GM23248 (cell line): ENCODE measurements around the gene POLN. TPM values are rescaled to one million over a fixed set of nuclear protein-coding genes. Genes with fewer than 3 reads are reported as not detected.

Source experiments
- DNase-seq: peaks from one replicate; pipeline ENCODE4 v3.0.0-alpha.2; 2015
- H2AFZ ChIP-seq: fragments of 200-600 bp; sonication (generic); 2 replicates; pipeline ENCODE4 v1.6.1; 2016; ENCODE audit warnings: antibody characterized with exemption
- H3F3A ChIP-seq: fragments of 200-600 bp; sonication (generic); 2 replicates; pipeline ENCODE4 v1.6.1; 2016; ENCODE audit warnings: mild to moderate bottlenecking, antibody characterized with exemption, mixed run types; ENCODE audit not compliant: insufficient read depth
- H3K27ac ChIP-seq: fragments of 200-600 bp; sonication (generic); 2 replicates; pipeline ENCODE4 v1.5.1; 2016; ENCODE audit warnings: mild to moderate bottlenecking
- H3K27me3 ChIP-seq: fragments of 200-600 bp; sonication (generic); replicated peaks from 2 replicates; pipeline ENCODE4 v1.6.1; 2016; ENCODE audit warnings: mild to moderate bottlenecking; ENCODE audit not compliant: insufficient read depth
- H3K36me3 ChIP-seq: fragments of 200-600 bp; sonication (generic); 2 replicates; pipeline ENCODE4 v1.6.1; 2016; ENCODE audit warnings: low read depth, mild to moderate bottlenecking
- H3K4me1 ChIP-seq: fragments of 200-600 bp; sonication (generic); 2 replicates; pipeline ENCODE4 v1.6.1; 2016; ENCODE audit warnings: mild to moderate bottlenecking; ENCODE audit not compliant: insufficient read depth
- H3K4me2 ChIP-seq: fragments of 200-600 bp; sonication (generic); one replicate; pipeline ENCODE4 v1.6.1; 2016; ENCODE audit warnings: mild to moderate bottlenecking; ENCODE audit not compliant: unreplicated experiment
- H3K4me3 ChIP-seq: fragments of 200-600 bp; sonication (generic); 2 replicates; pipeline ENCODE4 v1.5.1; 2016; ENCODE audit warnings: mild to moderate bottlenecking
- H3K79me2 ChIP-seq: fragments of 200-600 bp; sonication (generic); 2 replicates; pipeline ENCODE4 v1.6.1; 2016; ENCODE audit warnings: mild to moderate bottlenecking; ENCODE audit not compliant: insufficient read depth
- H3K9ac ChIP-seq: fragments of 200-600 bp; sonication (generic); 2 replicates; pipeline ENCODE4 v1.6.1; 2016; ENCODE audit warnings: mild to moderate bottlenecking
- H3K9me2 ChIP-seq: fragments of 200-600 bp; sonication (generic); 2 replicates; pipeline ENCODE4 v1.6.1; 2016; ENCODE audit warnings: mixed run types, mild to moderate bottlenecking, moderate library complexity; ENCODE audit not compliant: insufficient read depth
- H3K9me3 ChIP-seq: fragments of 200-600 bp; sonication (generic); one replicate; pipeline ENCODE4 v1.6.1; 2017; ENCODE audit warnings: low read depth
- H4K20me1 ChIP-seq: fragments of 200-600 bp; sonication (generic); 2 replicates; pipeline ENCODE4 v1.6.0; 2016; ENCODE audit not compliant: insufficient read depth
- EZH2 ChIP-seq: fragments of 200-600 bp; sonication (generic); IDR thresholded peaks from 2 replicates; pipeline ENCODE4 v1.6.1; 2018; ENCODE audit warnings: antibody characterized with exemption, mild to moderate bottlenecking; ENCODE audit not compliant: insufficient read depth, poor library complexity, severe bottlenecking
- EZH2phosphoT487 ChIP-seq: fragments of 200-600 bp; sonication (generic); IDR thresholded peaks from 2 replicates; pipeline ENCODE4 v1.6.1; 2018; ENCODE audit warnings: antibody characterized with exemption, moderate library complexity, mild to moderate bottlenecking, low read depth; ENCODE audit not compliant: insufficient read depth
- WGBS, 2 experiments: methylation state at CpG; one replicate each; pipeline ENCODE4 v1.1.6; 2015 to 2017; ENCODE audit warnings: low lambda C conversion rate in 2 of 2, low coverage in 1 of 2; ENCODE audit errors: missing lambda C conversion rate in 2 of 2; 5-methylcytosine and 5-hydroxymethylcytosine counted together
- in situ Hi-C: fragments of 300-500 bp; cut with MboI; formaldehyde crosslinking; loops from 2 replicates; pipeline ENCODE4 v1.15.0; 2020
- polyA plus RNA-seq: library from polyadenylated mRNA; unstranded; fragments of >200 nt; fragmentation: Nextera tagmentation; extraction: Ambion mirVana; gene quantifications from 2 replicates; pipeline ENCODE4 v1.2.1, GENCODE V29; 2016
- total RNA-seq: library from RNA; depleted of rRNA; stranded (reverse); fragments of >200 nt; shearing (Covaris generic); gene quantifications from 2 replicates; pipeline ENCODE4 v1.2.3, GENCODE V29; 2014

Gene POLN
- total and polyA plus RNA-seq, 2 experiments from 2014 or later = 1.6 to 3.9 TPM

DNA sequence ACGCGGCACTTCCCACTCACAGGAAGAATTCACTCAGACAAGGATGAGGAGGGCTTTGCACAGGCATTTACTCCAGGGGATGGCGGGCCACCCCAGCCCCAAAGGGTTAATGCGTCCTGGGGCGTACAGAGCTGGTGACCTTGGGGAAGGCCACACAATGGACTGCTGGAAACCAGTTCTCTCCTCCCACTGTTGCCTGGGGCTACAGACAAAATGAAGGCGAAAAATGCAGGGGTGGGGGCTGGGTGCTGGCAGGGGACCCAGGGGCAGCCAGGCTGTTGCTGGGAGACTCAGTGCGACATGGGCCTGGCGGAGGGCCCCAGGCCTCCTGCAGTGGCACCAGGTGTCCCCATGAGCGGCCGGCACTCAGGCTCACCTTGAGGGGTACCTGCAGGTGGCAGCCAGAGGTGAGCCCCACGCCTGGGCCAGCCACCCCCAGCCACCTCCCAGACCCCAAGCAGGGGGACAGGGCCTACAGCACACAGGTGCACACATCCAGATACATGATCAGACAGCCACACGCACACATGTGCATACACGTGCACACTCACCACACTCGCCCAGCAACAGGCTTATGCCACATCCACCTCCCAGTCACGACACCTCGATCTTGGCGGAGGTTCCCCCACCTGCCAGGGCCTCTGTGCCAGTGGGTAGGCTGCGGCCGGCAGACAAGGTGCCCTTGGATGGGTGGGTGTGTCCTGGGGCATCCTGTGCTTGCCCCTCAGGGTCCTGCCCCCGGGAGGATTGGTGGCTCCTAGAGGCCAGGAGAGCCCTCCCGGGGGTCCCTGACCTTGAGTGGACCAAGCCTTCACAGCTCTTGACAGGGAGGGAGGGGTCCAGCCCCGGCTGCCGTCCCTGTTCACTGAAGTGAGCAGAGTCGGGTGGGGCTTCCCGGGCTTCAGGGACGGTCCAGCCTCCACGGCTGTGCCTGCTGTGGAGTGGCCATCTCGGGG lies 169.7 kb downstream of the POLN start:
- H3K27me3 ChIP-seq = no peaks in the 10 kb centered on the region
- WGBS, 2 experiments = 50 to 54% methylated on average over 24 to 25 of the region's 28 CpGs
- H2AFZ ChIP-seq = no peak overlapping the region
- no peak overlapping the region for H3K9ac ChIP-seq
- no peaks in the 10 kb centered on the region for H3K4me1 ChIP-seq
- no peaks in the 10 kb centered on the region for H3K9me3 ChIP-seq
- in situ Hi-C loops = no loop called here
- no peak overlapping the region for H3K4me3 ChIP-seq
- H3F3A ChIP-seq = no peaks in the 10 kb centered on the region
- H3K4me2 ChIP-seq = no peak overlapping the region
- no peak overlapping the region for H3K27ac ChIP-seq
- no peaks in the 10 kb centered on the region for H3K79me2 ChIP-seq
- no peak for TF ChIP-seq EZH2phosphoT487
- no peak for TF ChIP-seq EZH2
- H4K20me1 ChIP-seq = no peaks in the 10 kb centered on the region; the same call in 1 of the 2 replicates
- no peaks in the 10 kb centered on the region for H3K36me3 ChIP-seq
- no peaks in the 10 kb centered on the region for H3K9me2 ChIP-seq
- no peak for DNase-seq

DNA sequence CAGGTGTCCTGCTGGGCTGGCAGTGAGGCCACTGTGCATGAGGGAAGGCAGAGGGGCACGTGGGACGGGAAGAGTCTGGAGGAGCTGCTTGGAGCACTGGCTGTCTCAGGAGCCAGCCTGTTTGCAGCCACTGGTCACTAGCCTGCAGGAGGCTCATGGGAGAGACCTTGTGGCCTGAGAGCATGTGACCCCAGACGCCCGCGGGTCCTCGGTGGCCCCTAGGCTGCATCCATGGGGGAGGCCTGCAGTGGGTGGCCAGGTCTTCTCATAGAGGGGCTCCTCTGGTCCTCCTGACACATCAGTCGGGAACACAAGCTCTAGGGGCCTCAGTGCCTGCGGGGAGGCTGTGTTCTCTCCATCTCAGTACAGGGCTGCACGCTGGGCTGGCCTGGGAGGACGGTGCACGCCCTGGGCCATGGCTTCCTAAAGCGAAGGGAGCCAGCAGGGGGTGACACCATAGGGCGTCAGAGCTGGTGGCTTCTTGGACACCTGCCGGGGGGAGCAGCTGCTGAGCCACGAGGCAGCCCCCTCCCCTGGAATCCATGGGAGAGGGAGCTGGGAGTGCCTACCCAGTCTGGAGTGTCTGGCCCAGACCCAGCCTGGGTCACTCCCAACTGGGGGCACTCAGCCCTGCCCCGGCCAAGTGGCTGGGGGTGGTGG lies 170.5 kb downstream of the POLN start:
- no peak for DNase-seq
- Histone ChIP-seq H3K4me2 (no peak overlapping the region), H4K20me1 (no peaks in the 10 kb centered on the region; the same call in 1 of the 2 replicates)

DNA sequence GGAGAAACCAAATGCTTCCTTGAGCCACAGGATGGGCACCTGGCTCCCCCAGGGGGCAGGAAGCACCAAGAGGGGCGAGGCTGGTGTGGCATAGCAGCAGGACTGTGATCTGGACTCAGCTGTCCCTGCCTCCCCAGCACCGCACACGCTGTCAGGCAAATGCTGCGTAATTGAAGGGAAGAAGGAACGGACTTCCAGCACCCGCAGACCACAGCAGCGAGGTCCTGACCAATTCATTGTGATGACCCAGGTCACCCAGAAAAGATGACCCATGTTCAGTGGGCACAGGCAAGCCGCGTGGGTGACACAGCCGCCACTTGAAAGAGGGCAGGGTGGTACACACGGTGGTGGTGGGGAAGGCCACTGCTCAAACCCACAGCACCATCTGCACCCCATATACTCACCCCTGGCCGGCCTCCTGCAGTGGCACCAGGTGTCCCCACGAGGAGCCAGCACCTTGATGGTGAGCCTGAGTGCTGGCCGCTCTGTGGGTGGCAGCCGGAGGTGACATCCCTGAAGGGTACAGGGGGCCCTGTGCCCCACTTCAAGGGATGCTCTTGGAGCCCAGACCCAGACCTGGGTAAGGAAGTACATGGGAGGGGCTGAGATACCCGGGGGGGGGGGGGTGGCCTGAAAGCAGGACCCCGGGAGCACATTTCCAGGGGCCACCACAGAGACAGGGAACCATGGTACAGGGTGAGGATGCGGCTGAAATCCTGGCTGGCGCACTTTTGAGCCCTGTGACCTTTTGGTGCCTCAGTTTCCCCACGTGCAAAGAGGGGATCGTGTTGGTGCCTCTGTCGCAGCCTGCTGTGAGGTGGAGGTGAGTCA lies 171.3 kb downstream of the POLN start:
- no peak overlapping the region for H3K4me3 ChIP-seq
- 70 to 75% methylated on average over 20 to 22 of the region's 22 CpGs for WGBS, 2 experiments
- no peak overlapping the region for H3K9ac ChIP-seq
- H3K4me2 ChIP-seq = no peak overlapping the region
- no peaks in the 10 kb centered on the region for H3K79me2 ChIP-seq
- DNase-seq = no peak
- H4K20me1 ChIP-seq = no peaks in the 10 kb centered on the region; the same call in 1 of the 2 replicates
- no peak overlapping the region for H3K27ac ChIP-seq
- no peaks in the 10 kb centered on the region for H3K27me3 ChIP-seq
- in situ Hi-C loops = no loop called here
- H3K36me3 ChIP-seq = no peaks in the 10 kb centered on the region
- H2AFZ ChIP-seq = no peak overlapping the region
- no peaks in the 10 kb centered on the region for H3F3A ChIP-seq
- no peak for TF ChIP-seq EZH2phosphoT487
- TF ChIP-seq EZH2 = no peak
- H3K9me3 ChIP-seq = no peaks in the 10 kb centered on the region
- H3K4me1 ChIP-seq = no peaks in the 10 kb centered on the region
- no peaks in the 10 kb centered on the region for H3K9me2 ChIP-seq

More for the DNA sequence above, 170.5 kb downstream of the POLN start:
- Histone ChIP-seq H3K79me2 (no peaks in the 10 kb centered on the region), H3F3A (no peaks in the 10 kb centered on the region), H3K27ac (no peak overlapping the region), H3K4me3 (no peak overlapping the region), H3K36me3 (no peaks in the 10 kb centered on the region), H3K4me1 (no peaks in the 10 kb centered on the region), H3K9me2 (no peaks in the 10 kb centered on the region), H3K9me3 (no peaks in the 10 kb centered on the region), H2AFZ (no peak overlapping the region), H3K9ac (no peak overlapping the region), H3K27me3 (no peaks in the 10 kb centered on the region)
- in situ Hi-C loops = no loop called here
- no peak for TF ChIP-seq EZH2phosphoT487
- no peak for TF ChIP-seq EZH2
- WGBS, 2 experiments = 50 to 55% methylated on average over 16 of the region's 16 CpGs

DNA sequence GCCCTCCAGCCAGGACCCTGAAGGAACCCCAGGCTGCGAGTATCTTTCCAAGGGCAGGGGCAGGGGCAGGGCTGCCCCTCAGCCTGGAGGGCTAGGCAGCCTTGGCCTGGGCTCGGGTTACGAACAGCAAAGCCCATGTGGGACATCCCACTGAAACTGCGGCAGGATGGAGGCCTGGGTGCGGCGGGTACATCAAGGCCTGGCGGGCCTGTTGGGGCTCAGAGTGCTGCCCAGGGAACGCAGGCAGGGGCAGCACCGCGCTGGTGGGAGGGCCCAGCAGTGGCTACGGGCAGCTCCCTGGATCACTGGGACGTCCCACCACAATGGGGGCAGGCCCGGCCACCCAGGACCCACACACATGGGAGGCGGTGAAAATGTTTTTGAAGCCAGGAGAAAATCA lies 171.9 kb downstream of the POLN start:
- in situ Hi-C loops = no loop called here
- no peak overlapping the region for H2AFZ ChIP-seq
- WGBS, 2 experiments = 43 to 45% methylated on average over 11 to 14 of the region's 14 CpGs
- H3K4me1 ChIP-seq = no peaks in the 10 kb centered on the region
- H3K4me2 ChIP-seq = no peak overlapping the region
- TF ChIP-seq EZH2phosphoT487 (no peak), EZH2 (no peak)
- no peaks in the 10 kb centered on the region for H3K9me2 ChIP-seq
- H3K27me3 ChIP-seq = no peaks in the 10 kb centered on the region
- H3K79me2 ChIP-seq = no peaks in the 10 kb centered on the region
- H3K9me3 ChIP-seq = no peaks in the 10 kb centered on the region
- H3F3A ChIP-seq = no peaks in the 10 kb centered on the region
- H3K4me3 ChIP-seq = no peak overlapping the region
- no peaks in the 10 kb centered on the region for H3K36me3 ChIP-seq
- H3K27ac ChIP-seq = no peak overlapping the region
- no peak overlapping the region for H3K9ac ChIP-seq
- no peak for DNase-seq
- no peaks in the 10 kb centered on the region; the same call in 1 of the 2 replicates for H4K20me1 ChIP-seq
